ENCODE measurements around the gene OCSTAMP. TPM values are rescaled to one million over a fixed set of nuclear protein-coding genes. Genes with fewer than 3 reads are reported as not detected.

OCSTAMP gene
- total RNA-seq, 1 donor from 2014 or later: not detected

DNA sequence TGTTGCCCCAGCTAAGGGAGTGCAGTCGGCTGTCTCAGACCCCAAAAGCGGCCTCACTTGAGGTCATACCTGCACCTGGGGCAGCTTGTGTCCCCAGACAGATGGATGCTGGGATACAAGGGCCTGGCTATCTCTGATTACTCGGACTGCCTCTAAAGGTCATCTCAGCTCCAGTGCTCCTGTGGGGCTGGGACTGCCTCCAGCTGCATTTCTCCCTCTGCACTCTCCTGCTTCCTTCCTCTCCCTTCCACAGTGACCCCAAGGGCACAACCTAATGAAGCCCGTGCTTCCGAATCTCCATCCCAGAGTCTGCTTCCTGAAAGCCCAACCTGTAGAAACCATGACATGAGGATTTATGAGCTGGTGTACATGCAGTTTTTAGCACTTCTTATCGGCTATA lies 22.8 kb upstream of the OCSTAMP start:
- no peak for DNase-seq (ENCODE audit: low read depth)

DNA sequence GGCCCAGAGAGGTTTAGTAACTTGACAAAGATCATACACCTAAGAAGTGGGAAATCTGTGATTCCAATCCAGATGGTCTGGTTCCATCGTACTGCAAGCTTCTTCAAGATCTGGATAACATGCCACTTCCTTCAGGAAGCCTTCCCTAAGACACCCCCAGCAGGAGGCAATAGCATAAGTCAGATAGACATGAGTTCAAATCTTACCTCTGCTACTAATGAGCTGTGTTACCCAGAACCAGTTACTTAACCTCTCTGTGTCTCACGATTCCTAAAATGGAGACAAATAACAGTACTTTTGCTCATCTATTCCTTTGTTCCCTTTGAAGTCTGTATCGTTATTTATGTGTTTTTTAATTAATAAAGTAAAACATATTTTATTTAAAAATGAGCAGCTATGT lies 22.3 kb upstream of the OCSTAMP start:
- DNase-seq (ENCODE audit: low read depth): no peak

DNA sequence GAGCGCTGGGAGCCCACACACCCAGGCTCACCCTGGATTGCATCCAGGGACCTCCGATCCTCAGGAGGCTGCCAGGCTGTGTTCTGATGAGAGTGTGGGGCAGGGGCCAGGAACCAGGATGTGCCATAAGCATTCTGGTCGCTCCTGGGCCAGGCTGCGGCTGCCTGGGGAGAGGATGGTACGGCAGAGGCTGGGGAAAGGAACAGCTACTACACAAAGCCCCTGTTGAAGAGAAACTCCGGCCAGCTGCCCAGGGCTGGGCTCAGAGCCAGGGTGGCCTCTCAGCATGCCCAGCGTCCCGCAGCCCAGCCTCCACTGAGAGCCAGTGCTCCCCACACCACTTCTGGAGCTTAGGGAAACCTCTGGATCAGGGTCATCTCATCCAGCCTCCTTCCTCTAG lies 21.7 kb upstream of the OCSTAMP start:
- DNase-seq (ENCODE audit: low read depth): no peak

DNA sequence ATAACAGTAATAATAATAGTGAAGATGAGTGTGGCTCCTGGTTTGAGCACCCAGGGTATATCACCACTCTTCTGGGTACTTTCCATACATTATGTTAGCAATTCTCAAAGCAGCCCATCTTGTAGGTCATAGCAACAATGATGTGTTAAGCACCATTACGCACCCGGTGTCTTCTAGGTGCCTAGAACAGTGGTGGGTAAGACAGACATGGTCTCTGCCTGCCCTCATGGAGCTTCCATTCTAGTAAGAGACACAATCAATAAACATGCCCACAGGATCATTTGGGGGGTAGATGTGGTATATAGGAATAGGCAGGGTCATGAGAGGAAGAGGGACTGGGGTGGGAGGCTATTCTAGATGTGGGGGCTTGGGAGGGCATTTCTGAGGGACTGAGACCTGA lies 21.0 kb upstream of the OCSTAMP start:
- DNase-seq (ENCODE audit: low read depth): no peak

DNA sequence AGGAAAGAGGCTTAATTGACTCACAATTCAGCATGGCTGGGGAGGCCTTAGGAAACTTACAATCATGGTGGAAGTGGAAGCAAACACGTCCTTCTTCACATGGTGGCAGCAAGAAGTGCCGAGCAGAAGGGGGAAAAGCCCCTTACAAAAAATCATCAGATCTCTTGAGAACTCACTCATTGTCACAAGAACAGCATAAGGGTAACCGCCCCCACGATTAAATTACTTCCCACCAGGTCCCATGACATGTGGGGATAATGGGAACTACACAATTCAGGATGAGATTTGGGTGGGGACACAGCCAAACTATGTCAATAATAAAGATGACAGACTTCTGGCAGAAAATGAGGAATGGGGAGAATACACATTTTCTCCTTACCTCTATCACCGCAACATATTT lies 20.5 kb upstream of the OCSTAMP start:
- DNase-seq (ENCODE audit: low read depth): no peak

DNA sequence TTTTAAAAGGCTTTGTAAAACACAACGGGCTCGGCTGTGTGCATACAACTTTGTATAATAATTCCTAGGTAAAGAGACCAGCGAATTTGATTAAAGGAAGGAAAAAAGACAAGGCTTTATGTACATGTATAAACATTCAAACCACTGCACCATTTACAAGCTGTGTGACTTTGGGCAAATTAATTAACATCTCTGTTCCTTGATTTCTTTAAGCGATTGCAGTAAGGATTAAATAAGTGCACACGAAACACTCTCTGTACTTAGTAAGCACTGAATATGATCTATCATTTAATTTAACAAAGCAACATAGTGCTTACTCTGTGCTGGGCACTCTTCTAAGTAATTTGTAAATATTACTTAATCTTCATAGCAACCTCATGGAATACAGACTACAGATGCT lies 19.5 kb upstream of the OCSTAMP start:
- no peak for DNase-seq (ENCODE audit: low read depth)

DNA sequence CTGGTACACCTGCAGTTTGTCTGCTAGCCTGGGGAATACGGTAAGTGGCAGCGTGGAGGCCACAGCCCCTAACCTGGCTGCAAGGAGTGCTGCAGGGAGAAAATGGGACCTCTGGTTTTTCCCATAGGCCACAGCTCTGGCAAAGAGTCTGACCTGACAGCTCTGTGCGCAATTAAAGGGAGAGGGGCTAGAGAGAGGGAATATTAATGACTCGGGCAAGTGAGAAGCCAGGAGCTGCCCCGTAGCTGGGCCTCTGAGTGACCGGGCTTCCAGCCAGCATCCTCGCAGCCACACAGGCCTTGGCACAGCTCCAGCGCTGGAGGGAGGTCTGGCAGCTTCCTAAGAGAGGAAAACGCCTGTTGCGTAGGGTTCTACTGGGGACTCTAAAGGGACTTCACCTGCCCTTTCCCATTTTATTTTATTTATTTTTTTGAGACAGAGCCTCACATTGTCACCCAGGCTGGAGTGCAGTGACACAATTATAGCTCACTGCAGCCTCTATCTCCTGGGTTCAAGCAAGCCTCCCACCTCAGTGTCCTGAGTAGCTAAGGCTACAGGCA lies 18.2 kb upstream of the OCSTAMP start:
- peak; percentile 39 for DNase-seq (ENCODE audit: low read depth)

DNA sequence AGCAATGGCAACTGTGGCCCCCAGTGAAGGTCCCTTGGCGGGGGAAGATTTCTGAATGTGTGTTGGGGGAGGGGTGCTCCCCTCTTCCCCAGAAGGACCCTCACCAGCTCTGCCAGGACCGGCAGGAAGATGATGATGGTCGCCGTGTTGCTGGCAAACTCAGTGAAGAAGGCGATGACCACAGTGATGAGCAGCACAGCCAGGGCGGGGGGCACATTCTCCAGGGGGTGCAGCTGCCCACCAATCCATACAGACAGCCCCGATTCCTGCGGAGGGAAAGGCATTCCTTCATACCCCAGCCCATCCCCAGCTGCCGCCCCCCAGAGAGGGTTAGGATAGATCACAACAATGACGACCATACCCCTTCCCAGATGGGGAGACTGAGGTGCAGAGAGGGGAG lies 15.7 kb upstream of the OCSTAMP start:
- no peak for DNase-seq (ENCODE audit: low read depth)

DNA sequence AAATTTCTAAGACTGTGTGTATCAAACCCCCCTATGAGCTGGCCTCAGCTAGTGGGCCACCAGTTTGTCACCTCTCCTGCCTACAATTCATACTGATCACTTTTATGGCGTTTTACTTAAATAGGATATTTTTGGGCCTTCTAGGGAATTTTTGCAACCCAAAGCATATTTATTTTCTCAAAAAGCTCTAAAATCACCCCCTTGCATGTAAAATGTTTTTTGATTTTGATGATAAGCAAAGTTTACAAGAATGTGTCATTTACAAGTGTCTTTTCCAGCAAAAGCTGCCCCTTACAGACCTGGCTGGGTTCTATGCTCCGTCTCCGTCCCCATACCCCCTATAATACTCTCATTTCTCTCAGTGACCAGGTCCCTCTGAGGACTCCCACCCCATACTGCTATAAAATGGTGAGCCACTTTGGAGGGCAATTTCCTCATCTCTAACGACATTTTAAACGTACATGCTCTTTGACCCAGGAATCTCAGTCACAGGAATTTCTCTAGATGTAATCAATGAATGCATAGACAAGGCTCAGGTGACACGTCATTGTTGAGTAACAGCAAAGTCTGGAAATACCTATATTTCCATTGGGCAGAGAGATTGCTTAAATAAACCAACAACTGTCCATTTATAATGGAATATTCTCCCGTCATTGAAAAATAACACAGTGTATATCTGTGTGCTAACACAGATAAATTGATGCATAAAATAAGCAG lies 13.9 kb upstream of the OCSTAMP start:
- no peak for DNase-seq (ENCODE audit: low read depth)

DNA sequence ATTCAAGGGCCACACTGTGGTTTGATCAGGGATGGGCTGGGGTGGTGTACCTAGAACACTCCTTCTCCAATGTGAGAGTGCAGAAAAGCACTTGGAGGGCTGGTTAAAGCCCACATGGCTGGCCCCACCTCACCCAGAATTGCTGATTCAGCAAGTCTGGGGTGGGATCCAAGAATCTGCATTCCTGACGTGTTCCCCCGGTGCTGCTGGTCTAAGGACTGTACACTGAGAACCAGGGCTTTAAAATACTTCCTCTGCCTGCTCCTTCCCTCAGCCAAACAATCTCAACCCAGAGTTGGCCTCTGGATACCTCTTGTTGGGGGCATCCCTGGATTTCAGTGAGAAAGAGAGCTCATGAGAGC lies 13.4 kb upstream of the OCSTAMP start:
- no peak for DNase-seq (ENCODE audit: low read depth)

DNA sequence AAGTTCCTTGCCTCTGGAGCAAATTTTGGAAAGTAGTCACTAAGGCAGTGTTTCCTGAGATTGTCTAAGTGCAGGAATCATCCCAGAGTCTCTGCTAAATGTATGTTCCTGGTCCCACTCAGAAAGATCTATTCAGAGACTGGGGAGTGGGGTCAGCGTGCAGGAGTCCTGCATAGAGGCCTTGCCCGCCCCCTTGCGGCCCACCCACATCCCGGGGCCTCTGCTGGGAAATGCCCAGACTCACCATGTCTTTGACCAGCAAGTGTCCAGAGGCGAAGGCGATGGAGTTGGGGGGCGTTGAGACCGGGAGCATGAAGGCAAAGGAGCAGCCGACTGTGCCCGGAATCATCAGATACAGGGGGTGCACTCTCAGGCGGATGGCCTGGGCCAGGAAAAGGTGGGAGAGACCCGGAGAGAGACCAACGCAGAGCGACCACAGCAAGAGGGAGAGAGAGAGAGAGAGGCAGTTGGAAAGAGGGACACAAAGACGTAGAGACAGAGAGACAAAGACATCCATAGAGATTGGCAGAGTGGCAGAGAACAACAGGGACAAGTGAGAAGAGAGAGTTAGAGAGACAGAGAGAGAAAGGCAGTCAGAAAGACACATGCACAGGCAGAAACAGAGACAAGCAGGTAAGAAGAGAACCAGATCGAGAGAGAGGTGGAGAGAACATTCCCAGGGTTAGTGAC lies 12.9 kb upstream of the OCSTAMP start:
- DNase-seq (ENCODE audit: low read depth): no peak

DNA sequence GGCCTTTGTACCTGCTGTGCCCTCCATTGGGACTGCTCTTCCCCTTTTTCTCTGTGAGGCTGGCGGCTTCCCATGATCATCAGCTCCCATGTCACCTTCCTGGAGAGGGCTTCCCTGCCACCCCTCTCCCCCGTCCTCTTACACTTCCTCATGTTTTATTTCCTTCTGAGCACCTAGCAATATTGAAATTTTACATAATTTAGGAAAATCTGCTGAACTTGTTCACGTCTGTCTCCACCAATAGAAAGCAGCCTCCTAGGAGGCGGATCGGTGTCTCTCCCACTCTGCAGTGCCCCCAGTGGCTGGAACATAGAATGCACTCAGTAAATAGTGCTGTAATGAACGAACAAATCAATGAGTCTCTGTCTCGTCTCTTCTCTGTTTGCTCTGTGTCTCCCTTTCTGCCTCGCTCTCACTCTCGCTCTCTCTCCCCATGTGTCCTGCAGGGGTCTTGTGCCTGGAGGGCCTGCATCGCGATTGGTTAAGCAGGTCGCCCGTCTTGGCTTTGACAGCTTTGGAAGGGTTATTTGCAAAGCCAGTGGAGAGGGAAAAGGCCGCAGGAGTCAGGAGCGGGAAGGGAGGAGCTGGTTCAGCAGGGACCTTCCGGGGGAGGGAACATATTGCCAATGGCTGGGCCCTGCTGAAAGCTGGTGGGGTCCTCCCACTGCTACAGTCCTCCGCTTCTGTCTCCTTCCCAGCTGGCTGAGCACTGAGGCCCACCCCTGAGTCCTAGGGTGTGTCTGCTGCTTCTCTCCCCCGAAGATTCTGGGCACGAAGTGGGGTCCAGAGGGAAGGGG lies 12.1 kb upstream of the OCSTAMP start:
- DNase-seq (ENCODE audit: low read depth): peak; percentile 42

DNA sequence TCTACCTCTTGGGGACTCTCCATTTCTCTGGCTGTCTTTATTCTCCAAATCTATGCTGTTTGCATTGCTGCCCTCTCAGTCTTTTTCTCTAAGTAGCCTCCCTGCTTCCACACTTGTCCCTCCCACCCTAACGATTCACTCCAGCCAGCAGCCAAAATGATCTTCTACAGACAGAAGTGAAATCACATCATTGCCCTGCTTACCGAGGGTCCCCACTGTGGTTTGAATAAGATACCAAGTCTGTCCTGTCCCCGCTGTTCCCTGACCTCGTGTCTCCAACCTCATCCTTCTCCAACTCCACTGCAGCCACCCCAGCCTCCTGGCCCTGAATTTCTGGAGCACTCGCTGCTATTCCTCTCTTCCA lies 11.5 kb upstream of the OCSTAMP start:
- DNase-seq (ENCODE audit: low read depth): no peak

DNA sequence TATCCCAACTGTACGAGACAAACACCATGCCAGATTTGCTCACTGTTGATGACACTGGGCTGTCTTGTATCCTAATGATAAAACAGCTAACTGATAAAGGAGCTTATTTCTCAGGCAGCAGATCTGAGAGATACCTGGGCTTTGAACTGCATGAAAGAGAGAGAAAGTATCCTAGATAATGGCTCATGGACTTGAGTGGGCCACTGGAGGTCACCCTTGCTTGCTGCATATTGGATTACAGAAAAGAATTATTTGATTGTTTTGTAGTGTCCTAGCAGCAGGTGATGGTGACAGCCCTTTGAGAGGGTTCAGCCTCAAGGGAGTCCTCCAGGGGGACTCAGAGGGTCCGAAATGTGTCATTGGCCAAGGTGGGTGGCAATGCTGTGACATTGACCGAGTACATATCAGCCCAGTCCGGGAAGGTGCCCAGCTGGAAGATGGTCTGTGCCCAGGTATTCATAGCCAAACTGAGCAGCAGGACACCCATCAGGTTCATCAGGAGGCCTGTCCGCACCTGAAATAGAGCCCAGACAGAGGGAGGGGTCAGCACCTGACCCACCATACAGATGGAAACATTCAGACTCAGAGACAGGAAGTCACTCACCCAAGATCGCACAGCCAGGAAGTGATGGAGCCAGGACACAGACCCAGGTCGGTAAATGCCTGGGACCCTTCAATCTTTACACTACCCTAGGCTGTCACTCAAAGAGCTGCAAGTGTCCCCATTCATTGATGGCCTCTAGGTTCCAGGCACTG lies 9.4 kb upstream of the OCSTAMP start:
- no peak for DNase-seq (ENCODE audit: low read depth)

DNA sequence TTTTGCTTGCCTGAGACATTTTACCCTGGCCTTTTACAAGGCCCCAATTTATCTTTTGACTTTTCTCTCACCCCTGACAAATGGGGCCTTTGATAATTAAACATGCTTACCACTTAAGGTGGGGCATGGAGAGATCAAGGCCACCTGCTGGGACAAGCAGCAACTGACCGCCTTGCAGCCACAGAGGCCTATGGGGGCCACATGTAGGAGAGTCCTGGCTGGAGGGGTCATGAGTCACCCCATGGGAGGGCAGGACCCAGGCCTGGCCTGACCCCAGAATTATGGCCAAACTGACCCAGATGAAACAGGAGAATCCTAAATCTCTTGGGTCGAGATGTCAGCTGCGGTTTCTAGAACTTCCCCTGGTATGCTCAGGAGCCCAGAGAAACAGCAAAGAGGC lies 8.5 kb upstream of the OCSTAMP start:
- DNase-seq (ENCODE audit: low read depth): no peak

DNA sequence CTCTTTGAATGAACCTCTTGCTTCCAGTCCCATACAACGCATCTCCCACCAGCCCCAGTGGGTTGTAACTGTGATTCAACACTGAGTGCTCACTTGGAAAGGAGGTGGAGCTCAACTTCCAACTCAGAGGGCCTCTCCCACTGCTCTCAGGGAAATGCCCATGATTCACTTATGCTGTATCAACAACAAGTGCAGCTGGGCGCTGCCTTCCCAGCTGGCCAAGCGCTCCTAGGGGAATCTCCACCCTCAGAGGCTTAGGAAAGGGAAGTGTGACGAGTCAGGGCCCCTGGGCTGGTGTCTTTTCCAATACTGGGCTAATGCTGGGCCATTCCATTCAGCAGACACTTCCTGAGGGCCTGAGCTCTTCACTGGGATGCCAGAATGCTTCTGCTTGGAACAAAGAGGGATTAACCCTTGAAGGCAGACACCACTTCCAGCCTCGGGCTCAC lies 8.1 kb upstream of the OCSTAMP start:
- DNase-seq (ENCODE audit: low read depth): peak; percentile 94

DNA sequence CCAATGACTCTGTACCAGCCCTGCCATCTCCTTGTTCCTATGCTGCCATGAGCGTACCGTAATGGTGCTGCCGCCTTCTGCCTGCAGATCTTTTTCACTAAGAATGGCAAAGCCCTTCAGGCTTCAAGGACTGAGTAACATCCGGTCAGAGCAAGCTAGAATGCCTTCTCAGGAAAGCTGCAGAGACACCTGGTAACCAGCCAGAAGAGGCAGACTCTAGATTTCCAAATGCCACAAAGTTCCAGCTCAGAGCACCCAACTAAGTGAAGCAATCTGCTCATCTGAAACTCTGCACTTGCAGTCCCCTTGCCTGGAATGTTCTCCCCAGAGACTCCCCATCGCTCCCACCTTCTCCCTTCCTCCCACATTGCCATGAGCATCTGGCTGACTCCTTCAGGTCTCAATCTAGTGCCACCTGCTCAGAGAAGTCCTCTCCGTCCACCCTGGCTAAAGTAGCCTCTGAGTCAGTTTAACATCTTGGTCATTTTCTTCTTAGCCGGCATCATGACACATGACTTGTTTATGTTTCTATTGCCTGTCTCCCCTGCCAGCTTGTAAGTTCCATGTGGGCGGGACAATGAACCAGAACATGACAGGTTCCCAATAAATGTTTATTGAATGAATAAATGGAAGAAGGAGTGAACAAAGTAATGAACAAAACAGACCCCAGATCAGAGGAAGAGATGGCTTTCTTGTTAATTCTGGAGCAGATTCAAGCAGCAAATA lies 6.9 kb upstream of the OCSTAMP start:
- DNase-seq (ENCODE audit: low read depth): peak; percentile 85

DNA sequence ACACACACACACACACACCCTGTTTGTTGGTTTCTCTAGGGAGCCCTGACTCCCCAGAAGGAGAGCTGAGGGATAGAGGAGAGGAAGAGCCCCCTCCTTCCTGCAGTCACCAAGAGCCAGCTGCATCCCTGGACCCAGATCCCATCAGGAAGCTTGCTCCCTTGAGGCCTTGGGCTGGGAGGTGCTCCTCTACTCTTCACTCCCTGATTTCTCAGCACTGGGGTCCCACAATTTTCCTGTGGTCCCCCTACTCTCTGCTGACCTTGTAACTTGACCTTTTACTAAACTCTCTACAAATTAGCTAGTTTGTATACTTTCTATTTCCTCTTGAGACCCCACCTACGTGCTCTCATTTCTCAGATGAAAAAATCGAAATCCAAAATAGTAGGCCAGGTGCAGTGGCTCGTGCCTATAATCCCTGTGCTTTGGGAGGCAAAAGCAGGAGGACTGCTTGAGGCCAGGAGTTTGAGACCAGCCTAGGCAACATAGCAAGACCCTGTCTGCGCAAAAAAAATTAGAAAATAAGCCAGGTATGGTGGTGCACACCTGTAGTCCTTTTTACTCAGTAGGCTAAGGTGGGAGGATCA lies 5.0 kb upstream of the OCSTAMP start:
- DNase-seq (ENCODE audit: low read depth): no peak

DNA sequence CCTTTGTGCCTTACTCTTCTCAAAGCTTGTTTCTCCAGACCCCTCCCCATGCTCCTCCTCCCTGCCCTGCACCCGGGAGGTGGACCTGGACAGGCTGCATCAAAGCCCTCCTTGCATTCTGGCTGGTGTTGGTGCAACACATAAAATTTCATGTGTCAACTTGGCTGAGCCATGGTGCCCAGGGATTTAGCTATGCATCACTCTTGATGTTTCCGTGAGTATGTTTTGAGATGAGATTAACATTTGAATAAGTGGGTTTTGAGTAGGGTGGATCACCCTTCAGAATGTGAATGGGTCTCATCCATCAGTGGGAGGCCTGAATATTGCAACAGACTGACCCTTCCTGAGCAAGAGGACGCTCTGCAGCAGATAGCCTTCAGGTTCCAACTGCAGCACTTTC lies 4.4 kb upstream of the OCSTAMP start:
- no peak for DNase-seq (ENCODE audit: low read depth)

DNA sequence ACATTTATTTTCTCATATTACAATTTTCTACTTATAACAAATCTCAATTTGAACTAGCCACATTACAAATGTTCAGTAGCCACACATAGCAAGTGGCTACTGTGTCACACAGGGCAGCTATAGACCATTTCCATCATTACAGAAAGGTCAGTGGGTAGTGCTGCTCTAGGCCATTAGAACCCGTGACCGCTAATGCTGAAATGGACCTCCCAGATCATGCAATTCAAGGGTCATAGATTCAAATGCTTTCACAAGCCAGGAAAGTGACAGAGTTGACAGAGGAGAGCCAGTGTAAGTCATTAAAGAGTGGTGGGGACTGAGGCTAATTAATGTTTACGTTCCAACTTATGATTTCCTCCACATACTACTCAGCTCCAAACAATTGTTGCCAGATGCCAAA lies 3.5 kb upstream of the OCSTAMP start:
- no peak for DNase-seq (ENCODE audit: low read depth)
